Caco-2 (cell line): ENCODE results near the gene ELAVL1. TPM values are rescaled to one million over a fixed set of nuclear protein-coding genes. Genes with fewer than 3 reads are reported as not detected.
"Not testable (repeated sequence)": the region's sequence is repeated elsewhere in the genome, so short reads cannot be mapped to it uniquely, and the experiment has no call there.

Experiments
- BruUV-seq: library from RNA; stranded (reverse); fragments of 400-500 nt; replicated peaks from 2 replicates; lab custom pipeline; 2021; lab: Mats Ljungman, UMichigan
- CTCF ChIA-PET: fragments of 300-600 bp; sonication (Branson Sonifier 250); formaldehyde crosslinking; loops from one replicate; lab custom pipeline; 2022; ENCODE audit warnings: antibody characterized with exemption; lab: Charles Lee
- POLR2A ChIA-PET: fragments of 300-600 bp; sonication (Branson Sonifier 250); formaldehyde crosslinking; loops from one replicate; lab custom pipeline; 2022; ENCODE audit warnings: antibody characterized with exemption; lab: Charles Lee
- DNase-seq, 2 experiments: peaks; one replicate each; pipeline versions ENCODE4 v3.0.0 to v3.0.0-alpha.2; 2020 to 2022
- H3K27me3 ChIP-seq: replicated peaks from 2 replicates; pipeline ENCODE4 v1.6.0; 2011; ENCODE audit warnings: low read length; ENCODE audit not compliant: control insufficient read depth, insufficient read depth
- H3K36me3 ChIP-seq: 2 replicates; pipeline ENCODE4 v1.5.1; 2011; ENCODE audit warnings: low read length; ENCODE audit not compliant: control insufficient read depth, insufficient read depth
- H3K4me1 ChIP-seq: fragments of 250-450 bp; sonication (Bioruptor Pico); 2 replicates; pipeline ENCODE4 v1.5.1; 2020; ENCODE audit warnings: mild to moderate bottlenecking
- H3K4me3 ChIP-seq: 2 replicates; pipeline ENCODE4 v1.5.1; 2011; ENCODE audit warnings: low read depth, mild to moderate bottlenecking, control low read depth, low read length
- H3K9me3 ChIP-seq: fragments of 250-450 bp; sonication (Bioruptor Pico); 2 replicates; pipeline ENCODE4 v1.5.1; 2020; ENCODE audit warnings: mild to moderate bottlenecking, moderate library complexity
- H3K27ac Mint-ChIP-seq: one replicate; pipeline ENCODE4 v1.8.0; 2022; ENCODE audit warnings: mixed read lengths; ENCODE audit not compliant: unreplicated experiment
- H3K27me3 Mint-ChIP-seq: one replicate; pipeline ENCODE4 v1.8.0; 2022; ENCODE audit warnings: mixed read lengths; ENCODE audit not compliant: insufficient read depth, unreplicated experiment
- H3K36me3 Mint-ChIP-seq: one replicate; pipeline ENCODE4 v1.8.0; 2022; ENCODE audit warnings: mild to moderate bottlenecking, mixed read lengths; ENCODE audit not compliant: insufficient read depth, unreplicated experiment
- H3K4me1 Mint-ChIP-seq: one replicate; pipeline ENCODE4 v1.8.0; 2022; ENCODE audit warnings: low read depth, mixed read lengths; ENCODE audit not compliant: unreplicated experiment
- H3K4me3 Mint-ChIP-seq: one replicate; pipeline ENCODE4 v1.8.0; 2022; ENCODE audit warnings: mild to moderate bottlenecking, moderate library complexity, mixed read lengths; ENCODE audit not compliant: unreplicated experiment
- H3K9me3 Mint-ChIP-seq: one replicate; pipeline ENCODE4 v1.8.0; 2022; ENCODE audit warnings: mixed read lengths; ENCODE audit not compliant: unreplicated experiment
- intact Hi-C: fragments of 100-400 bp; cut with micrococcal nuclease; formaldehyde crosslinking; loops from one replicate; pipeline ENCODE4 v1.10.0; 2022; ENCODE audit not compliant: unreplicated experiment
- total RNA-seq: library from RNA; stranded (reverse); gene quantifications from 2 replicates; pipeline ENCODE4 v1.2.3, GENCODE V29; 2022
- TF ChIP-seq, protein P1 (sequence below), 2 experiments: fragments of 200-600 bp in 1 of 2; IDR thresholded peaks; 1 replicate in 1 of 2; 2 replicates in 1 of 2; pipeline versions ENCODE4 v1.5.1 to v1.8.0; 2011 to 2022; ENCODE audit warnings: antibody characterized with exemption in 1 of 2, control low read depth in 1 of 2, inconsistent platforms in 1 of 2, low read depth in 1 of 2, low read length in 1 of 2, mild to moderate bottlenecking in 1 of 2, moderate library complexity in 1 of 2; ENCODE audit not compliant: insufficient read depth in 1 of 2, severe bottlenecking in 1 of 2, unreplicated experiment in 1 of 2

Gene ELAVL1
- total RNA-seq, 1 experiment from 2014 or later: 117 TPM

GRCh38 chr19:7961920-7962626 is 43.4 kb downstream of the ELAVL1 start:
- TF ChIP-seq, protein P1, sequence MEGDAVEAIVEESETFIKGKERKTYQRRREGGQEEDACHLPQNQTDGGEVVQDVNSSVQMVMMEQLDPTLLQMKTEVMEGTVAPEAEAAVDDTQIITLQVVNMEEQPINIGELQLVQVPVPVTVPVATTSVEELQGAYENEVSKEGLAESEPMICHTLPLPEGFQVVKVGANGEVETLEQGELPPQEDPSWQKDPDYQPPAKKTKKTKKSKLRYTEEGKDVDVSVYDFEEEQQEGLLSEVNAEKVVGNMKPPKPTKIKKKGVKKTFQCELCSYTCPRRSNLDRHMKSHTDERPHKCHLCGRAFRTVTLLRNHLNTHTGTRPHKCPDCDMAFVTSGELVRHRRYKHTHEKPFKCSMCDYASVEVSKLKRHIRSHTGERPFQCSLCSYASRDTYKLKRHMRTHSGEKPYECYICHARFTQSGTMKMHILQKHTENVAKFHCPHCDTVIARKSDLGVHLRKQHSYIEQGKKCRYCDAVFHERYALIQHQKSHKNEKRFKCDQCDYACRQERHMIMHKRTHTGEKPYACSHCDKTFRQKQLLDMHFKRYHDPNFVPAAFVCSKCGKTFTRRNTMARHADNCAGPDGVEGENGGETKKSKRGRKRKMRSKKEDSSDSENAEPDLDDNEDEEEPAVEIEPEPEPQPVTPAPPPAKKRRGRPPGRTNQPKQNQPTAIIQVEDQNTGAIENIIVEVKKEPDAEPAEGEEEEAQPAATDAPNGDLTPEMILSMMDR (IDR thresholded peaks at IDR 0.05; ENCODE audit: insufficient read depth in 1 of 2, low read depth in 1 of 2, low read length in 1 of 2, severe bottlenecking in 1 of 2, unreplicated experiment in 1 of 2): no peak
- H3K27me3 Mint-ChIP-seq: no peaks in the 10 kb centered on the region
- no peaks in the 10 kb centered on the region for H3K9me3 Mint-ChIP-seq
- H3K4me3 Mint-ChIP-seq: no peak overlapping the region
- DNase-seq: no peak
- no peaks in the 10 kb centered on the region; the same call in none of the 2 replicates for H3K36me3 ChIP-seq
- POLR2A ChIA-PET: no interaction called here
- CTCF ChIA-PET: no interaction called here
- no peaks in the 10 kb centered on the region for H3K27me3 ChIP-seq
- H3K27ac Mint-ChIP-seq: peak overlapping the region; percentile 32
- no peak overlapping the region for H3K4me3 ChIP-seq
- 0 out of 2 replicates have a peak, but pooled peaks cover 10% of the 10 kb centered on the region for H3K4me1 ChIP-seq
- no peaks in the 10 kb centered on the region for H3K9me3 ChIP-seq
- intact Hi-C loops: no loop called here
- H3K36me3 Mint-ChIP-seq: peaks cover 75% of the 10 kb centered on the region
- peaks cover 8% of the 10 kb centered on the region for H3K4me1 Mint-ChIP-seq
- BruUV-seq: no TSS peak

- POLR2A ChIA-PET, intact Hi-C loops, H3K36me3 ChIP-seq, H3K9me3 ChIP-seq, H3K4me1 Mint-ChIP-seq, H3K27ac Mint-ChIP-seq, DNase-seq, H3K9me3 Mint-ChIP-seq, H3K4me3 ChIP-seq, H3K27me3 Mint-ChIP-seq, H3K4me3 Mint-ChIP-seq, H3K4me1 ChIP-seq, H3K27me3 ChIP-seq, BruUV-seq: not testable (repeated sequence)
- H3K36me3 Mint-ChIP-seq: peaks cover 79% of the 10 kb centered on the region
- CTCF ChIA-PET: interaction anchor here (0.6 kb wide), 1 partner anchor 397 kb away, joined by 3 read pairs; no protein-coding TSS in a partner anchor
Observed at GRCh38 chr19:7961082-7961481, 44.4 kb downstream of the ELAVL1 start.

- no peaks in the 10 kb centered on the region for H3K27me3 Mint-ChIP-seq
- H3K36me3 Mint-ChIP-seq: peaks cover 71% of the 10 kb centered on the region
- H3K4me3 Mint-ChIP-seq: no peak overlapping the region
- POLR2A ChIA-PET: no interaction called here
- Histone ChIP-seq H3K9me3 (no peaks in the 10 kb centered on the region), H3K27me3 (no peaks in the 10 kb centered on the region), H3K4me1 (0 out of 2 replicates have a peak, but pooled peaks cover 7% of the 10 kb centered on the region), H3K36me3 (no peaks in the 10 kb centered on the region; the same call in none of the 2 replicates), H3K4me3 (no peak overlapping the region)
- H3K27ac Mint-ChIP-seq: no peak overlapping the region
- peaks cover 8% of the 10 kb centered on the region for H3K4me1 Mint-ChIP-seq
- CTCF ChIA-PET: no interaction called here
- TF ChIP-seq, protein P1 (IDR thresholded peaks at IDR 0.05; ENCODE audit: insufficient read depth in 1 of 2, low read depth in 1 of 2, low read length in 1 of 2, severe bottlenecking in 1 of 2, unreplicated experiment in 1 of 2): no peak
- BruUV-seq: no TSS peak
- no peaks in the 10 kb centered on the region for H3K9me3 Mint-ChIP-seq
- intact Hi-C loops: no loop called here
- no peak for DNase-seq
Observed at GRCh38 chr19:7959211-7959610, 46.2 kb downstream of the ELAVL1 start.
